ENCODE results near the gene COG4. TPM values are rescaled to one million over a fixed set of nuclear protein-coding genes. Genes with fewer than 3 reads are reported as not detected.

The COG4 gene
- total and polyA plus RNA-seq, 3 experiments from 2014 or later: 48.9 to 51.9 (median 50.7) TPM

DNA sequence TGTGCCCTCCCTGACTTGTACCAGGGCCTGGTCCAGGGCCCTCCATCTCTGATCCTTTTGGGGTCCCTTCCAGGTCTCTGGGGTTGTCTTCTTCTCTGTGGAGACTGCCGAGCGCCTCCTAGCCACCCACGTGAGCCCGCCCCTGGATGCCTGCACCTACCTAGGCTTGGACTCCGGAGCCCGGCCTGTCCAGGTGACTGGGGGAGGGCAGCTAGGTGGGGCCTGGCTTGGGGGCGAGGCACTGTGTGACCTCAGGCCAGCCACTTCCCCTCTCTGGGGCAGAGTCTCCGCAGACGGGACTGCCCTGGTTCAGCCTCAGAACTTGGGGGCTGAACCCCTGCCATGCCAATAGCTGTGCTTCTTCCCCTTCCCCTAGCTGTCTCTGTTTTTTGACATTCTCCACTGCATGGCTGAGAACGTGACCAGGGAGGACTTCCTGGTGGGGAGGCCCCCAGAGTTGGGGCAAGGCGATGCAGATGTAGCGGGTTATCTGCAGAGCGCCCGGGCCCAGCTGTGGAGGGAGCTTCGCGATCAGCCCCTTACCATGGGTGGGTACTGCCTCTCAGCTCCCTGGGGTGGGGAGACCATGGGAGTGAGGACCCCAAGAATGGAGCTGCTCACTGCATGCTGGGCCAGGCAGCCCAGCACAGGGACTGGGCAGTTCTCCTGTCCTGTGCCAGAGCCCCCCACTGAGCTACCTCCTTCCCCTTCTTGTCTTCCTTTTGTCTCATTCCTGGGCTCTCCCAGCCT is 54.4 kb downstream of the COG4 start:
- H3K27me3 Mint-ChIP-seq: no peaks in the 10 kb centered on the region
- DNase-seq: no peak
- H3K9me3 Mint-ChIP-seq: no peaks in the 10 kb centered on the region
- H3K4me3 Mint-ChIP-seq: no peak overlapping the region
- Histone ChIP-seq H3K4me1 (ENCODE audit: insufficient read depth, low read length) (no peaks in the 10 kb centered on the region), H3K4me3 (ENCODE audit: low read length) (no peak overlapping the region), H3K9me3 (ENCODE audit: low read length) (no peaks in the 10 kb centered on the region), H3K27me3 (ENCODE audit: insufficient read depth, low read length, poor library complexity, severe bottlenecking) (no peaks in the 10 kb centered on the region), H3K27ac (ENCODE audit: low read depth, low read length) (no peak overlapping the region), H3K36me3 (ENCODE audit: insufficient read depth, low read length) (no peaks in the 10 kb centered on the region)
- CTCF ChIA-PET: no interaction called here
- H3K4me1 Mint-ChIP-seq: no peaks in the 10 kb centered on the region
- H3K27ac Mint-ChIP-seq: peak overlapping the region in 2 of 8 donors; percentile 17 to 73
- peaks cover 0 to 38% (median 5%) of the 10 kb centered on the region in 3 donors for H3K36me3 Mint-ChIP-seq
- POLR2A ChIA-PET: interaction anchor here (0.5 kb wide), 1 partner anchor 49 kb away, joined by 4 read pairs; no protein-coding TSS in a partner anchor

DNA sequence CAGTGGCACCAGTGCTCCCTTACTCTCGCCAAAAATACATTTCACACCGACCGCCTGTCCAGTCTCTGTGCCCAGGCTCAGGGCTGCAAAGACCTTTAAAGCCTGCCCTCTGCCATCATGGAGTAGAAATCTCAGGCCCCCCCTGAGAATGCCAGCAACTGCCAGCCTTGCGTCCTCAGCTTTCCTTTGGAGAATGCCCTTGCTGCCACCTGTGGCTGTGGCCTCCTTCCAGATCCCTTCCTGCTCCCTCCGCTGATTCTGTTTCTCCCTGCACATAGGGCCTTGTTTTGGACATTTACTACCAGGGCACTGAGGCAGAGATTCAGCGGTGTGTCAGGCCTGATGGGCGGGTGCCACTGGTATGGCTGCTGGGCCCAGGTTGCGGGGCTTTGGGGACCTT is 55.7 kb downstream of the COG4 start:
- Mint-ChIP-seq H3K4me1 (peaks cover 0 to 1% (median 0%) of the 10 kb centered on the region in 3 donors), H3K9me3 (no peaks in the 10 kb centered on the region), H3K27ac (no peak overlapping the region), H3K4me3 (no peak overlapping the region), H3K27me3 (no peaks in the 10 kb centered on the region), H3K36me3 (peaks cover 0 to 39% (median 5%) of the 10 kb centered on the region in 3 donors)
- Histone ChIP-seq H3K4me1 (ENCODE audit: insufficient read depth, low read length) (no peaks in the 10 kb centered on the region), H3K36me3 (ENCODE audit: insufficient read depth, low read length) (no peaks in the 10 kb centered on the region), H3K9me3 (ENCODE audit: low read length) (no peaks in the 10 kb centered on the region), H3K27me3 (ENCODE audit: insufficient read depth, low read length, poor library complexity, severe bottlenecking) (no peaks in the 10 kb centered on the region), H3K27ac (ENCODE audit: low read depth, low read length) (no peak overlapping the region), H3K4me3 (ENCODE audit: low read length) (no peak overlapping the region)
- ChIA-PET CTCF (no interaction called here), POLR2A (no interaction called here)
- DNase-seq: no peak

DNA sequence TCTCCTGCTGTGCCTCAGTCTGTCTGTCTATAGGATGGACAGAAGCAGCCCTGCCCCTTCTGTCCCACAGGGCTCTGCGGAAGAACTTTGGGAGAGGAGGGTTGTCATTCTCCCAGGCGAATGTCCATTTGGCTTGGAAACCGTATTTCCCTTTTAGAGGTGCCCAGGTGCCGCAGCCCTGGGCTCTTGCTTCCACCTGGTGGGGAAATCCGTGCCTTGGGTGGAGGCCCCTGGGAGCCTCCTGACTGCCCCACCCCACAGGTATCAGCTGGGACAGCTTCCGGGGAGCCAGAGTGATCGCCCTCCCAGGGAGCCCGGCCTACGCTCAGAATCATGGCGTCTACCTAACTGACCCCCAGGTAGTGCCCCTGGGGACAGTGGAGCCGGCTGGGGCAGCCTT is 56.2 kb downstream of the COG4 start:
- H3K4me3 ChIP-seq (ENCODE audit: low read length): no peak overlapping the region
- H3K36me3 Mint-ChIP-seq: peaks cover 0 to 39% (median 5%) of the 10 kb centered on the region in 3 donors
- peaks cover 0 to 1% (median 0%) of the 10 kb centered on the region in 3 donors for H3K4me1 Mint-ChIP-seq
- no peaks in the 10 kb centered on the region for H3K27me3 Mint-ChIP-seq
- no peak overlapping the region for H3K4me3 Mint-ChIP-seq
- no peaks in the 10 kb centered on the region for H3K27me3 ChIP-seq (ENCODE audit: insufficient read depth, low read length, poor library complexity, severe bottlenecking)
- no peaks in the 10 kb centered on the region for H3K9me3 ChIP-seq (ENCODE audit: low read length)
- H3K4me1 ChIP-seq (ENCODE audit: insufficient read depth, low read length): no peaks in the 10 kb centered on the region
- DNase-seq: no peak
- ChIA-PET POLR2A (no interaction called here), CTCF (interaction anchor here (1.5 kb wide), 1 partner anchor 86 kb away, joined by 3 read pairs; no protein-coding TSS in a partner anchor)
- H3K9me3 Mint-ChIP-seq: no peaks in the 10 kb centered on the region
- H3K36me3 ChIP-seq (ENCODE audit: insufficient read depth, low read length): no peaks in the 10 kb centered on the region
- H3K27ac ChIP-seq (ENCODE audit: low read depth, low read length): no peak overlapping the region
- H3K27ac Mint-ChIP-seq: no peak overlapping the region

DNA sequence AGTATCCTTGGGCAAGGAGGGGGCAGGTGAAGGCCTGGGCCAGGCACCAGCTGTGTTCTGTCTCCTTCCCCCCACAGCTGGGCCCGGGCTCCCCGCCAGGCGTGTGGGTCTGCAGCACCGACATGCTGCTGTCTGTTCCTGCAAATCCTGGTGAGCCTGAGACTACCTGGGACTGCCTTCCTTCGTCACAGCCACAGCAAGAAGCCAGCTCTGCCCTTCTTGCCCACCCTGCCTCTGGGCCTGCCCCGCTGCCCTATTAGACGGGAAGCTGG is 56.6 kb downstream of the COG4 start:
- no peaks in the 10 kb centered on the region for H3K27me3 ChIP-seq (ENCODE audit: insufficient read depth, low read length, poor library complexity, severe bottlenecking)
- no peaks in the 10 kb centered on the region for H3K9me3 Mint-ChIP-seq
- no peaks in the 10 kb centered on the region for H3K36me3 ChIP-seq (ENCODE audit: insufficient read depth, low read length)
- no peaks in the 10 kb centered on the region for H3K9me3 ChIP-seq (ENCODE audit: low read length)
- H3K27ac Mint-ChIP-seq: no peak overlapping the region
- no peaks in the 10 kb centered on the region for H3K27me3 Mint-ChIP-seq
- no peak overlapping the region for H3K27ac ChIP-seq (ENCODE audit: low read depth, low read length)
- H3K4me1 ChIP-seq (ENCODE audit: insufficient read depth, low read length): no peaks in the 10 kb centered on the region
- POLR2A ChIA-PET: no interaction called here
- no peak overlapping the region for H3K4me3 ChIP-seq (ENCODE audit: low read length)
- no peak overlapping the region for H3K4me3 Mint-ChIP-seq
- CTCF ChIA-PET: interaction anchor here (1.5 kb wide), 1 partner anchor 86 kb away, joined by 3 read pairs; no protein-coding TSS in a partner anchor
- H3K4me1 Mint-ChIP-seq: peaks cover 0 to 1% (median 1%) of the 10 kb centered on the region in 3 donors
- H3K36me3 Mint-ChIP-seq: peaks cover 0 to 42% (median 5%) of the 10 kb centered on the region in 3 donors
- no peak for DNase-seq

DNA sequence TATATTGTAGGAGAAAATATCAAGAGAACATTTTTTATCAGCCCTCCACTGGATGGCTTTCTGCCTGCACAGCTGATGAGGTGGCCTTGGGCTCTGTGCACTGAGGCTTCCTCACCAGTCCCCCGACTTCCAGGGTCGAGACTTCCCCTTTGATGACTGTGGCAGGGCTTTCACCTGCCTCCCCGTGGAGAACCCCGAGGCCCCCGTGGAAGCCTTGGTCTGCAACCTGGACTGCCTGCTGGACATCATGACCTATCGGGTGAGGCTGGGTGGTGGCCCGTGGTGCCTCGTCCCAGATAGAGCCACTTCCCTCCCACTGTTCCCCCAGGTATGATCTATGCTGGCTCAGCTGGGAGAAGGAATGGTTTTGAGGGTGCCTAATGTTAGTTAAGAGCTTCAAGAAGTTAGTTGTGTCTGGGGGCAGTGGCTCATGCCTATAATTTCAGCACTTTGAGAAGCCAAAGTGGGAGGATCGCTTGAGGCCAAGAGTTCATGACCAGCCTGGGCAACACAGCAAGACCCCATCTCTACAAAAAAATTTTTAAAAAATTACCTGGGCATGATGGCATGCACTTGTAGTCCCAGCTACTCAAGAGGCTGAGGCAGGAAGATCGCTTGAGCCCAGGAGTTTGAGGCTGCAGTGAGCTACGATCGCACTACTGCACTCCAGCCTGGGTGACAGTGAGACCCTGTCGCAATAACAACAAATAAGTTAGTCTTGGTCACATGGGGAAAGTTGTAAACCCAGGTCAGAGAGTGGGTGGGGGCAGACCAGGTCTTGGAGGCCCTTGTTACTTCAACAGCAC is 57.2 kb downstream of the COG4 start:
- DNase-seq: no peak
- no peaks in the 10 kb centered on the region for H3K36me3 ChIP-seq (ENCODE audit: insufficient read depth, low read length)
- no peak overlapping the region for H3K4me3 ChIP-seq (ENCODE audit: low read length)
- no peaks in the 10 kb centered on the region for H3K4me1 ChIP-seq (ENCODE audit: insufficient read depth, low read length)
- no peak overlapping the region for H3K4me3 Mint-ChIP-seq
- H3K27me3 Mint-ChIP-seq: no peaks in the 10 kb centered on the region
- ChIA-PET CTCF (interaction anchor here (1.5 kb wide), 1 partner anchor 85 kb away, joined by 3 read pairs; no protein-coding TSS in a partner anchor), POLR2A (no interaction called here)
- peak overlapping the region in 1 of 8 donors; percentile 55 for H3K27ac Mint-ChIP-seq
- no peaks in the 10 kb centered on the region for H3K27me3 ChIP-seq (ENCODE audit: insufficient read depth, low read length, poor library complexity, severe bottlenecking)
- no peaks in the 10 kb centered on the region for H3K9me3 Mint-ChIP-seq
- peaks cover 0 to 4% (median 1%) of the 10 kb centered on the region in 3 donors for H3K4me1 Mint-ChIP-seq
- H3K27ac ChIP-seq (ENCODE audit: low read depth, low read length): no peak overlapping the region
- H3K36me3 Mint-ChIP-seq: peaks cover 0 to 43% (median 5%) of the 10 kb centered on the region in 3 donors
- H3K9me3 ChIP-seq (ENCODE audit: low read length): no peaks in the 10 kb centered on the region

DNA sequence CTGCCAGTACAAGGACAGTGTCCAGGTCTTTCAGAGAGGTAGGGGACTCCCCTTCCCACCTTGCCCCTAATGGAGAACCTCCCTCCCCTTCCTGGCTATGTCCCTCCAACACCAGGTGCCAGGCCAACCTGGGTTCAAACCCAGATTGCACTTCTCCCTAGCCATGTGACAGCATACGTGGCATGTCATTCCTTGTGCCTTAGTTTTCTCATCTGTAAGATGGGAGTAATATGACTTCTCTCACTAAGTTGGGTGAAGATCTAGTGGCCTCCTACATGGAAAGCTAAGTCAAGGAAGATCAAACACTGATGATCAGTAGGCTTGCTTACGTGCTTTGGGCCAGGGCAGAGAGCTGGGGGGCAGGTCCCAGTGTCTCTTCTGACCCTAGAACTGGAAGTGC is 60.1 kb downstream of the COG4 start:
- peaks cover 0 to 35% (median 5%) of the 10 kb centered on the region in 3 donors for H3K36me3 Mint-ChIP-seq
- ChIA-PET POLR2A (no interaction called here), CTCF (interaction anchor here (0.6 to 1.5 kb wide), 3 partner anchors 9 to 64 kb away, joined by 3 read pairs; partner anchors contain the start of gene FCSK)
- DNase-seq: no peak
- Histone ChIP-seq H3K27ac (ENCODE audit: low read depth, low read length) (no peak overlapping the region), H3K9me3 (ENCODE audit: low read length) (no peaks in the 10 kb centered on the region), H3K36me3 (ENCODE audit: insufficient read depth, low read length) (no peaks in the 10 kb centered on the region), H3K27me3 (ENCODE audit: insufficient read depth, low read length, poor library complexity, severe bottlenecking) (no peaks in the 10 kb centered on the region), H3K4me1 (ENCODE audit: insufficient read depth, low read length) (no peaks in the 10 kb centered on the region), H3K4me3 (ENCODE audit: low read length) (no peak overlapping the region)
- no peaks in the 10 kb centered on the region for H3K27me3 Mint-ChIP-seq
- no peak overlapping the region for H3K4me3 Mint-ChIP-seq
- peaks cover 0 to 4% (median 1%) of the 10 kb centered on the region in 3 donors for H3K4me1 Mint-ChIP-seq
- no peaks in the 10 kb centered on the region for H3K9me3 Mint-ChIP-seq
- peak overlapping the region in 1 of 8 donors; percentile 18 for H3K27ac Mint-ChIP-seq

DNA sequence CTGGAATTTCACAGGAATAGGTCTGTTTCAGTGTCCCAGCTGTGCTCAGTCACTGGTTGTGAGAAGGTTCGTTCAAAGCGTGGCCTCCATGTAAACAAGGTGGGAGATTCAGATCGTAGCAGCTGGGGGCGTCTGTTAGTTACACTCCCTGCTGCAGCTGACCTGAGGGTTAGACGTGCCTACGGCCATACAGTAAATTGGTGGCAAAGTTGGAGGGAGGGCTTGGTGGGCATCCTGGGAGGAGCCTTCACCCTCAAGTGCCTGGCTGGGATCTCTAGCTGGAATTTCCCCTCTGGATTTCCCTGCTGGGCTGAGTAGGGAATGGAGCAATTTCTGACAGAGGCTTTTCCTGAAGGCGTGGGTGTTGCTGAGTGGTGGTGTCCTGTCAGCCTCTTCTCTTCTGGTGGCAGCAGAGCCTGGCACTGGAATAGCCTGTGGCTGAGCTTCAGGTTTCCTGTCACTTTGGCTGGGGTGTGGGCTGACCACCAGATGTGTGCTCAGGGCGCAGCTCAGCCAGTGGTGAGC is 62.6 kb downstream of the COG4 start:
- CTCF ChIA-PET: interaction anchor here (1.0 kb wide), 1 partner anchor 88 kb away, joined by 3 read pairs; no protein-coding TSS in a partner anchor
- no peaks in the 10 kb centered on the region for H3K27me3 ChIP-seq (ENCODE audit: insufficient read depth, low read length, poor library complexity, severe bottlenecking)
- Mint-ChIP-seq H3K4me1 (peaks cover 6 to 19% (median 6%) of the 10 kb centered on the region in 3 donors), H3K27me3 (no peaks in the 10 kb centered on the region), H3K9me3 (no peaks in the 10 kb centered on the region), H3K36me3 (peaks cover 0 to 23% (median 0%) of the 10 kb centered on the region in 3 donors), H3K4me3 (no peak overlapping the region), H3K27ac (peak overlapping the region in 1 of 8 donors; percentile 33)
- DNase-seq: no peak
- no peak overlapping the region for H3K4me3 ChIP-seq (ENCODE audit: low read length)
- H3K36me3 ChIP-seq (ENCODE audit: insufficient read depth, low read length): no peaks in the 10 kb centered on the region
- no peaks in the 10 kb centered on the region for H3K9me3 ChIP-seq (ENCODE audit: low read length)
- POLR2A ChIA-PET: no interaction called here
- no peaks in the 10 kb centered on the region for H3K4me1 ChIP-seq (ENCODE audit: insufficient read depth, low read length)
- H3K27ac ChIP-seq (ENCODE audit: low read depth, low read length): no peak overlapping the region

Data from CD8-positive, alpha-beta memory T cell (primary cell).